T-helper 2 cell (primary cell): Measurements from ENCODE around the gene DTNA.
"Not testable (repeated sequence)": the region's sequence is repeated elsewhere in the genome, so short reads cannot be mapped to it uniquely, and the experiment has no call there.

Experiments
- DNase-seq, 5 experiments: peaks; one replicate each; pipeline versions ENCODE4 v3.0.0 to v3.0.0-alpha.2; 2012 to 2022

The DTNA gene

DNA sequence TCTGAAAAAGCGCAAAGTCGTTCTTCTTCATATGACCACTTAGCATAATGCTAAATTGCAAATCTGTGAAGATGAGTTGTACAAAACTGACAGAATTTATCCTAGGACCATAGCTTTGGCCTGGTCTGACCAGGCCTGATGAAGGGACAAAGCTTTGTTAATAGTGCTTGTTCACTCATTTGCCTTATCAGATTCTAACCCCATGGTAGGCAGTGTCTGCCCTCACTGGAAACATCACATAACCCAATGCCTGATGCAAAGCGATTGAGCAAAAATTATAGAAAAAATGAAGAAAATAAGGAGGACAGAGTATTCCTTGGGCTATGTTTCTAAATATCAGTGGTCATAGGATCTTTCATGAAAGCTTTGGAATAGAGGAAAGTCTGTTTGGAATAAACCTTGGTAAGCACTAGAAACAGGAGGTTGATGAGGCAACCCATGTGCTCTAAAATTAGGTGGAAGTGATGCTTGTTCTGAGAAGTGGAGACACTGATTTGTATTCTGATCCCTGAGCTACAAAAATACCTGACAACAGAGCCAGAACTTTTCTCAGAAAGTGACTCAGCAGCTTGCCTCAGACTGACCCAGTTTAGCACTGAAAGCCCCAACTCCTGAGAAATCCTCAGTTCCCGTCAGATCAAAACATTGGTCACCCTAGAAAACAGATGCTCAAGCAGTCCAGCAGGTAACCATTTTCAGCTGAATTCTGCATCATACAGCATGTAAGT, 199.7 kb downstream of the DTNA start:
- no peak for DNase-seq

GRCh38 chr18:34911081-34911480, 201.0 kb downstream of the DTNA start:
- no peak for DNase-seq

GRCh38 chr18:34911661-34912384, 201.7 kb downstream of the DTNA start:
- DNase-seq, result no peak

DNA sequence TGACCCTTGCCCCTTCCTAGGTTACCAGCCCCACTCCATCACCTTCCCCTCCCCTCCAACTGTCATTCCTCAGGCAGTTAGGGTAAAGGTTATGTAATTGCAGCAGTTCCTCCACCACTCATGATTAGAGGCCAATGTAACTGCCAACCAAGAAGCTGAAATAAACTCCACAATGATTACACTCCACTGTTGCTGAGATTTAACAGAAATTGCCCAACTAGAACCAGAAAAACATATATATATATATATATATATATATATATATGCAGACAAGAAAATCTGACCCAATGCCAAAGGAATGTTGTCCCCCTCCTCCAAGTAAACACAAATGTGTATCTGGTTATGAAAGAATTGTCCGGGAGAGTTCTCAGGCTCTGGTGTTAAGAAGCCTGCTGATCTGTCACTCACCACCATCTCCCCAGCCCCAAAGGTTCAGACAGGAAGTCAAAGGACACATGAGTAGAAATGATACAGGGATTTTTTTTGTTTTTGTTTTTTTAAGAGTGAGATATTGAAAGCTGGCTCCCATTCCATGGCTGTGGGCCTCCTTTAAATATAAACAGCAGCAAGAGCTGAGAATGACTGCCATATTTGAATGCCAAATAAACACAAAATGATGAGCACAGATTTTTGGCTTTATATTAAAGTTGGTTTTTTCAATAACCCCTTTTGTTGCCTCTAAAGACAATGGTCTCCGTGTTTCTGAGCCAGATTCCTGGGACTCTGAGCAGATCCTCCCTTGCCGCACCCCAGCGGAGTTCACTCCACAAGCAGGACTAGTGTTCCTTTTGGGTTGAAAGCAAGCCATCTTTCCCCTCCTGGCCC, 204.0 kb downstream of the DTNA start:
- DNase-seq, result no peak

- no peak for DNase-seq
Measured at GRCh38 chr18:34915046-34915445, 204.9 kb downstream of the DTNA start.

- not testable (repeated sequence) for DNase-seq
Measured at GRCh38 chr18:34916539-34916938, 206.4 kb downstream of the DTNA start.

- no peak for DNase-seq
Measured at GRCh38 chr18:34918856-34919255, 208.8 kb downstream of the DTNA start.

- DNase-seq, result no peak
Measured at GRCh38 chr18:34921226-34921625, 211.1 kb downstream of the DTNA start.

GRCh38 chr18:34921811-34922385, 211.8 kb downstream of the DTNA start:
- no peak for DNase-seq

- not testable (repeated sequence) for DNase-seq
Measured at GRCh38 chr18:34922594-34922993, 212.5 kb downstream of the DTNA start.

DNA sequence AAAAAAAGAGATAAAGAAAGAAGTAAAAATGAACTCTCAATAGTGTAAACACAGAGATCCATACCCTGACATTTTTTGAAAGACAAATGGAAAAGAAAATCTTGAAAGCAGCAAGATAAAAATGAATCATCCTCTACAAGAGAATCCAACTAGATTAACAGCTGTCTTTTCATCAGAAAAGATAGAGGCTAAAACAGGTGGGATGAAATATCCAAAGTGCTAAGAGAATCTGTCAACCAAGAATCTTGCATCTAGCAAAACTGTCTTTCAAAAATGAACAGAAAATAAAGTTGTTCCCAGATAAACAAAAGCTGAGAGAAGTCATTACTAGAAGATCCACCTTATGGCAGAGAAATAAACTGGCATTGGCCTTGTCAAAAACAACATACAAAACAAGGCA, 213.8 kb downstream of the DTNA start:
- no peak for DNase-seq

DNA sequence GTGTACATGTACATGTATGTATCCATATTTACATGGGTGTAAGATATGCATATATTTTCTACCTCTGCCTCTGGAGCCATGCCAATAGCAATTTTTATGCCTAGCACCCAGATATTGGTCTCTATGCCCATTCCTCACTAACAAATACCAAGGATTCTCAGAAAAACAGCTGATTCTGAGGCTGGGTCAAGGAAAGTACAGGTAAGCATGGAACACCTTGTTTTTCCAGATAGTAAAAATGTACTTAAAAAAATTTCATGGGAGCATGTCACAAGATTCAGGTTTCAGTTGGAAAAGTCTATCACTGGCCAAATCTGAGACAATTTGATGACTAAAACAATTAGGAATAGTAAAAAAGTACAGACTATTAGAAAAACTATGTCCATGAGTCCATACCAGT, 216.6 kb downstream of the DTNA start:
- no peak for DNase-seq

- no peak for DNase-seq
Measured at GRCh38 chr18:34928088-34928753, 218.1 kb downstream of the DTNA start.

- DNase-seq, result no peak
Measured at GRCh38 chr18:34928754-34929335, 218.7 kb downstream of the DTNA start.

- DNase-seq, result no peak
Measured at GRCh38 chr18:34929336-34929780, 219.3 kb downstream of the DTNA start.

GRCh38 chr18:34932363-34932762, 222.3 kb downstream of the DTNA start:
- no peak for DNase-seq

DNA sequence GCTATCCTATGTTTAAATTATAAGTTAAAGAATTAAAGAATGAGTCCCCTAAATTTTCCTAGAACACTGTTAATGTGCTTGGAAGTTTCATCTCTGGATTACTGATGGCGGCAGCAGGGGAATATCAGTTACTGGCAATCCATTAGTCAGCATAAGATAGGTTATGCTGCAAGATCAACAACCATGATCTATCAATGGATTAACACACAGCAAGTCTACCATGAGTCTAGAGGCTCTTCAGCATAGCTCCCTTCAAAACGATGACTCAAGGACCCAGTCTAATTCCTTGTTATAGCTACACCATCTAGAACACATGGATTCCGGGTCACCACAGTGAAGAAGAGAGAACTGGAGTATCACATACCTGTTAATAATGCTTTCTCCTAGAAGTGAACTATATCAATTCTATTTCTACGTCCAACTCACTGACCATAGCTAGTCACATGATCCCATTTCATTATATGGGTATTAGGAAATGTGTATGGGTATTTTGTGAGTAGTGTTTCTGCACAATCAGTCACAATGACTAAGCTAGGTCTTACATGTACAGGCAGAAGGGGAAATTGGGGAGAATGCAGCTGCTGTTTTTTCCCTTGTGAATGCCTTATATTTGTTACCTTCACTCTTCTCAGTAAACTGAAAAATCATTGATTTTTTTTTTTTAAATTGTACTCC, 222.8 kb downstream of the DTNA start:
- no peak for DNase-seq

DNA sequence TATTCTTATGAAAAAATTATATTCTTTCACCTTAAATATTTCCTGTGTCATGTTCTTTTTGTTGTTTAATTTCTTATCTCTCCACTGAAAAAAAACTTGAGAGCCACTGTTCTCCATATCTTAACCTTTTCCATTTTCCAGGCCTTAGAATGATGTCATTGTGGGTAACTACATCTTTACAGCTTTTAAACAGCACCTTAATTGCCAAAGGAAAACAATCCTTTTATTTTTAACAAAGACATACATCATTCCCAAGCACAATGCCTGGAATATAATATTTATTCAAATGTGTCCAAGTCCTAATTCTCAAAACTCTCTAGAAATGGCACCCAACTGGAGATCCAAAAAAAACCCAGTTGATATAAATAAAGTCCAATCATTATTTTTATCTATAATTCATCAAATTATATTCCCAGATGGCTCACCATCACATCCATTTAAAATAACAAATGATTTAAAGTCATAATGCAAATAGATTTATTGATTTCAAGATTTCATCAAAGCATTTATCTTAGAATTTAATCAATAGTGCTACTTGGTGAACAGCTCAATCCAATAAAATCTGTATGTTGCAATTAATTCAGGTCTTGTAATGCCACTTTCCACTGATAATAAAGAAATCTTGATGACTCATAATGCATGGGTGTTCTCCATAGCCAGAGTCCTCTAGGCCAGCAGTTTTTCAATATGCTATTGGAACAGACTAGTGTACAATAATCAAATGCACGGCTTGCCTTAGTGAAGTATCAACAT, 224.0 kb downstream of the DTNA start:
- no peak for DNase-seq

- DNase-seq, result no peak
Measured at GRCh38 chr18:34936772-34937171, 226.7 kb downstream of the DTNA start.

- no peak for DNase-seq
Measured at GRCh38 chr18:34938090-34938489, 228.0 kb downstream of the DTNA start.
